Measurements from ENCODE around the gene SARNP. TPM values are rescaled to one million over a fixed set of nuclear protein-coding genes. Genes with fewer than 3 reads are reported as not detected.

Gene SARNP
- total and polyA plus RNA-seq, 9 of the 15 experiments (the other 6 are each of a cell fraction or from before 2014, with no cell fraction given) = 70.1 to 400 (median 198) TPM

GRCh38 chr12:55715833-55716581 lies 101.5 kb downstream of the SARNP start, which contains the start of gene BLOC1S1 (continued):
- TF ChIP-seq TCF3 (CRISPR knock-in tag; IDR thresholded peaks at IDR 0.05) = no peak
- peak; percentile 53; the same call in 1 of the 2 replicates for TF ChIP-seq POLR2AphosphoS5 (IDR thresholded peaks at IDR 0.05; ENCODE audit: control insufficient read depth, insufficient read depth, low read depth, low read length)
- TF ChIP-seq ZNF280A (IDR thresholded peaks at IDR 0.05; ENCODE audit: low read depth, partially characterized antibody) = no peak
- TF ChIP-seq HMG20B (CRISPR knock-in tag; IDR thresholded peaks at IDR 0.05) = no peak
- TF ChIP-seq ATF7 (IDR thresholded peaks at IDR 0.05) = peak; percentile 59
- no peak for TF ChIP-seq ZNF444 (CRISPR knock-in tag; IDR thresholded peaks at IDR 0.05)
- TF ChIP-seq SETDB1 (IDR thresholded peaks at IDR 0.05; ENCODE audit: low read length) = no peak
- no peak for TF ChIP-seq TEAD1 (CRISPR knock-in tag; IDR thresholded peaks at IDR 0.05)
- no peak for TF ChIP-seq RNF219 (CRISPR knock-in tag; IDR thresholded peaks at IDR 0.05)
- TF ChIP-seq SRSF1 (IDR thresholded peaks at IDR 0.05; ENCODE audit: low read depth, low read length) = no peak
- peak; percentile 99 for TF ChIP-seq CBFA2T2 (conservative IDR thresholded peaks at IDR 0.05)
- TF ChIP-seq ZNF133 (CRISPR knock-in tag; IDR thresholded peaks at IDR 0.05) = no peak
- TF ChIP-seq ESRRB (CRISPR knock-in tag; IDR thresholded peaks at IDR 0.05; ENCODE audit: borderline replicate concordance) = no peak
- TF ChIP-seq GTF2F1 (IDR thresholded peaks at IDR 0.05; ENCODE audit: low read depth, low read length) = no peak
- TF ChIP-seq ETV5 (CRISPR knock-in tag; IDR thresholded peaks at IDR 0.05; ENCODE audit: low read depth) = peak; percentile 90
- peak; percentile 91 for TF ChIP-seq ELF1 (tag; IDR thresholded peaks at IDR 0.05)
- no peak for TF ChIP-seq CCAR2 (IDR thresholded peaks at IDR 0.05; ENCODE audit: low read depth, low read length)
- TF ChIP-seq E2F8 (IDR thresholded peaks at IDR 0.05; ENCODE audit: low read depth, partially characterized antibody) = peak; percentile 86
- TF ChIP-seq TFE3 (CRISPR knock-in tag; IDR thresholded peaks at IDR 0.05) = peak; percentile 100
- TF ChIP-seq CBX2 (IDR thresholded peaks at IDR 0.05; ENCODE audit: insufficient read depth, low read length, poor library complexity, severe bottlenecking) = no peak

All from K562 (cell line).